RCC 7860 (cell line): ENCODE measurements around the gene TCF3.

ENCODE experiments used
- DNase-seq: peaks from one replicate; pipeline ENCODE4 v3.0.0-alpha.2; 2015; ENCODE audit warnings: low spot score
- FAIRE-seq: peaks from 2 replicates; lab custom pipeline; 2012; peaks lifted over from hg19 to GRCh38; lab: Jason Lieb, UNC

The TCF3 gene

DNA sequence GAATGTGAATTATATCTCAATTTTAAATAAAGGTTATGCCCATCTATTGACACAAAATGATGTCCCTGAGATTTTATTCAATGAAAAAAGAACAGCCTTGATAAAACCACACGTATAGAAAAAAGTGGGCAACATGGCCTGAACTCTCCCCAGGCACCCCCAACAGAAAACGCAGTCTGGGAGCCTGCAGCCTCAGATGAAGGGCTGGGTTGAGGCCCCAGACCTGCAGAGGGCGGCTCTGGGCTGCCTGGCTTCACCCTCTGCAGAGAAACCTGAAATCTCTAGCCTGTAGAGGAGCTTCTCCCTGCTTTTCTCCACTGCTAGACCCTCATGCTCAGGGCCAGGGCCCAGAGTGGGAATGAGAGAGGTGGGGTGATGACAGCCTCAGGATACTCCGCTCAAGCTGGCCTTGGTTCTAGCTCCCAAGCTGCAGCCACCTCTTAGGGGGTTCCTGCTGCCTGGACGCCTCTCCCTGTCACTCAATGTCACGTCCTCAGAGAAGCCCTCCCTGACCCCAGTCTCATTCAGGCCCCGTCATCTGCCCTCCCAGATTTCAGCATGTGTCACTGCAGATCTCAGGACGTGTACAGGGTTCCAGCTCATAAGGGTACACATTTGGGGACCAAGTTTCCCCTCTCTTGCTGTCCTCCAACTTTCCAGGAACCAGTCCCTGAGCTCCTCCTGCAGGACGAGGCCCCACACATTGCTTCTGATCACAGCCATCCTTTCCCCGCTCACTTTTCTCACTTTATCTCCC is 61.6 kb downstream of the TCF3 start:
- no peak for DNase-seq
- no peak for FAIRE-seq

DNA sequence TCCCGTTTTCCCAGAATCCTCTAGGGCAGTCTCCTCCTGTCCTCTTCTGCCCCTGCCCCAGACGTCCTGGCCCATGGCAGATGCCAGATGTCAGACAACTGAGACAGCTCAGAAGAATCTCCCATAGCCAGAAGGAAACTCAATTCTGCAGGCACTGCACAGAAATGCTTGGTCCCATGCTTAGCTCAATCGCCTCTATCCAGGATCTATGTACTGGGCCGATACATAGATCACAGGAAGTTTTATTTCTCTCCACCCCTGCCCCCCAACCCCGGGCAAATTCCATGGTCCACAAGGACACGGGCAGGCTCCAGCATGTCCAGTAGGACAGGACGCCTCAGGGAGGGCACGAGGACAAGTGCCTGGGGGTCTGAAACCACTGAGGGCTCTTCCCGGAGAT is 64.5 kb downstream of the TCF3 start:
- no peak for DNase-seq
- FAIRE-seq = no peak

DNA sequence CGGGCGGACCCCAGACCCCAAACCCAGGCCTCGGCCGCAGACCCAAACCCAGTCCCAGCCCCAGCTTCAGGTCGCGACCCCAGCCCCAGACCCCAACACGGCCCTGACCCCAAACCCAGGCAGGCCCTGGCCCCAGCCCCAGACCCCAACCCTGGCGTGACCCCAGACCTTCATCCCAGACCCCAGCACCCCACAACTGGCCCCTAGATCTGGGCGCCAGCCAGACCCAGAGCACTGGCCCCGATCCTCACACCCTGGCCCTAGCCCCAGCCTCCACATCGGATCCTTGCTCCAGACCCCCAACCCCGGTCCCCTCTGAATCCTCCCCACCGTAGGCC is 67.2 kb downstream of the TCF3 start:
- FAIRE-seq (no peak), DNase-seq (no peak)

DNA sequence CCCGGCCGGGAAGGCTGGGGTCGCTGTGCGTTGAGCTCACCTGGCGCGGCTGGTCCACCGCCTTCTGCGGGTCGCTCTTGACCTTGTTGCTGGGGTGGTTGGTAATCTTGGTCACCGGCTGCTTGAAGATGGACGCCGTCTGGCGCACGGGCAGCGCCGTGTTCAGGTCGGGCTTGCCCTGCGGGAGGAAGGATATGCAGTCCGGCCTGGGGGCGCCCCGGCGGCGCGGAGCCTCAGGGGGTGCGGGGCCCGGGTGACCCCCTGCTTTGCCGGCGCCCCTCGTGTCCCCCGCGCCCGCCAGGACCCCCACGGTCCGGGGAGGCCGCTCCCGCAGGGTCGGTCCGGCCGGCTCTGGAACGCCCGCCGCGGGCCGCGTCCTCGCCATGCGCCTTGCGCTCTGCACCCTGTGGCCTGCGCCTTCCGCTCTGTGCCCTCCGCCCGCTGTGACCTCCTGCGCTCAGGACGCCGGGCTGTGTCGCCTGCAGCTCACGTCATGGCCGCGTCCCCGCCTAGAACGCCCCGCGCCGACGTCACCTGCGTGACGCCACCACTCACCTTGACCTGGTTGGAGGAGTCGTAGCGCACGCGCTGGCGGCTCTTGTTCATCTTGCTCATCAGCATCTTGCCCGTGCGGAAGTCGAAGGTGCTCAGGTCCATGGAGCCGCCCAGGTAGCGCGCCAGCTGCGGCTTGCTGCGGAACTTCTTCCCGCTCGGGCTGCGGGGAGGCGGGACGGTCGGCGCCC is 67.7 kb downstream of the TCF3 start:
- DNase-seq = no peak
- FAIRE-seq = no peak

DNA sequence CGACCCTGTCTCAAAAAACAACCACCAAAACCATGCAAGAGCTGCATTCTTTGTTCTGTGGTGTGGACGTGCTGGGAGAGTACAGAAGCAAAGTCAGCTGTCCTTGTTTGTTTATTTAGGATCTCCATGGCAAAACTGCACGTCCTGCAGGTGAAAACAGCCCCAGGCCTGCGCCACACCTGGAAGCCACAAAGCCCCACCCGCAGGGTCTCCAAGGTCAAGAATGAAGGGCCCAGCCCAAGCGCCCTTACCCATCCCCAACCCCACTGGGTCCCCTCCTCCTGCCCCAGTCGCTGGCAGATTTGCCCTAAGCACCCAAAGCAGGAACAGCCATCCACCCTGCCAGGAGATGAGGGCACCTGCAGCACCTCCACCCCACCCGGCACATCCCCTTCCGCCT is 70.2 kb downstream of the TCF3 start:
- DNase-seq (no peak), FAIRE-seq (no peak)

DNA sequence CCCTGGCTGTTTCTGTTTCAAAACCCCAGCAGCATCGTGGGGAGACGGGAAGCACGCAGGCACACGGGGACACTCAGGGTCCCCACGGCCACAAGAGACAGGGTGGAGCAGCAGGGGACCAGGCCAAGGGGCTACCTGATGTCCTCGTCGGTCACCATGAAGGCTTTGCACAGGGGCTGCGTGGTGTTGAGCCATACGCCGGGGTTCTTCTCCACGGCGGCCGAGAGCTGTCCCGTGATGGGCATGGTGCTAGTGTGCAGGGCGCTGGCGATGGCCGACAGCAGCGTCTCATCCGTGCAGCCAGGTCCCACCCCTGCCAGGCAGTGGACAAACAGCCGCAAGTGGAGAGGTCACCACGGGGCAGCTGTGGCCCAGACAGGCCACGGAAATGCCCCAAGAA is 71.5 kb downstream of the TCF3 start:
- no peak for DNase-seq
- no peak for FAIRE-seq

DNA sequence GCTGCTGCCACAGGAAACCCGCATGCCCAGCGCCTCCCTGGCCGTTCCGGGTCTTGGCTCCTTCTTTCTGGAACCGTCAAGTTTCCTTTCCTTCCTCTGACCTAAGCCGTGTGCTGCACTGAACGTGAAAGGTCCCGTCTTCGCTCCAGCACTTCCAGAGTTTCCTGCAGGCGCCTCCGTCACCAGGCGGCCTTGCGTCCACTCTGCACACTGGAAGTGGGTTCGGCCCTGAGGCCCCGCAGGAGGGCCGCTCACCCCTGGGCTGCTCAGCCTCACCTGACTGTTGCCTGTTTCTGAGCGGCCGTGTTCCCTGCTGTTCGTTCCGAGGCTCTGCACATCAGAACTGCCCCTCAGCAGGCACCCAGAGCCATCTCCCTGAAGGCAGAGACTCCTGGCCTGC is 72.0 kb downstream of the TCF3 start:
- DNase-seq (no peak), FAIRE-seq (no peak)

DNA sequence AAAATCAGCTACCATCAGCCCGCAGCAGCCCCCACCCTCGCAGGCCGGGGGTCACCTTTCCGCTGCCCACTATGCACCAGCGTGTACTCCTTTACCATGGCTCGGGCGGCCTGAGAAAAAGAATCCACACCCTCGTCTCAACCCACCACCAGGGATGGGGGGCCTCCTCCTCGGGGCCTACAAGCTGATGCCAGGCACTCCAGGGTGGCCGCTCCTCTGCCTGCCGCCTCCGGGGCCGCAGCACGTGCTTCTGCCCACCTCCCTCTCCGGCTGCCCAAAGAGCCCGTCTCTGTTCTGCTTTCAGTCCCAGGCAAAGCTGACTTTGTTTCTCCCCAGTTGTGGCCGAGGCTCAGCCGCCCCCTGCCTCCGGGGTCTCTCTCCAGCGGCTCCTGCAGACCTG is 73.2 kb downstream of the TCF3 start:
- no peak for DNase-seq
- no peak for FAIRE-seq

DNA sequence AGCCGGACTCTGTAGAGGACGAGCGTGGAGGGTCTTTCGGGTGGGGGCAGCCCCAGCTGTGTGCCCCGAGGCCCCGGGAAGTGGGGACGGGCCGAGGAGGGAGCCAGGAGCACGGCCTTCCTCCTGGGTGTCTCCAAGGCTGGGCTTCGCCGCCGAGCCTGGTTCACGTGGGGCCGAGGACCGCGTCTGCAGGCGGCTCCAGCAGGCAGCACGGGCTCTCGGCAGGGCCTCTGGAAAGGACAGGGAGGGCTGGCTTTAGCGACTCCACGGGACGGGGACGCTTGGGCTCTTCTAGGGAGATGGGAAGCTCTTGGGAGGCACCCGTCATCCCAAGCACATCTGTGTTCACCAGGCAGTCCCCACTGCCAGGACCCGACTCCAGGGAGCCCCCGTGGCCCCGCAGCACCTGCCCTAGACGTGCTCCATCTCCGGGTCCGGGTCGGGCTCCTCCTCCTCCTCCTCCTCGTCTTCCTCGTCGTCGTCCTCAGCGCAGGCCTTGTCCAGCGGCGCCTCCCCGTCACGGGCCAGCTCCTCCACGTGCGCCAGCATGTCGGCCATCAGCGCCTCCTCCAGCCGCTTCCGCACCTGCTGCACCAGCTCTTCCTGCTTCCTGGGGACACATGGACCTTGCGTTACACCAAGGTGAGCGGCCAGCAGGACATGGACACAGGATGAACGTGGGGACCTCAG is 74.3 kb downstream of the TCF3 start:
- FAIRE-seq = no peak

DNA sequence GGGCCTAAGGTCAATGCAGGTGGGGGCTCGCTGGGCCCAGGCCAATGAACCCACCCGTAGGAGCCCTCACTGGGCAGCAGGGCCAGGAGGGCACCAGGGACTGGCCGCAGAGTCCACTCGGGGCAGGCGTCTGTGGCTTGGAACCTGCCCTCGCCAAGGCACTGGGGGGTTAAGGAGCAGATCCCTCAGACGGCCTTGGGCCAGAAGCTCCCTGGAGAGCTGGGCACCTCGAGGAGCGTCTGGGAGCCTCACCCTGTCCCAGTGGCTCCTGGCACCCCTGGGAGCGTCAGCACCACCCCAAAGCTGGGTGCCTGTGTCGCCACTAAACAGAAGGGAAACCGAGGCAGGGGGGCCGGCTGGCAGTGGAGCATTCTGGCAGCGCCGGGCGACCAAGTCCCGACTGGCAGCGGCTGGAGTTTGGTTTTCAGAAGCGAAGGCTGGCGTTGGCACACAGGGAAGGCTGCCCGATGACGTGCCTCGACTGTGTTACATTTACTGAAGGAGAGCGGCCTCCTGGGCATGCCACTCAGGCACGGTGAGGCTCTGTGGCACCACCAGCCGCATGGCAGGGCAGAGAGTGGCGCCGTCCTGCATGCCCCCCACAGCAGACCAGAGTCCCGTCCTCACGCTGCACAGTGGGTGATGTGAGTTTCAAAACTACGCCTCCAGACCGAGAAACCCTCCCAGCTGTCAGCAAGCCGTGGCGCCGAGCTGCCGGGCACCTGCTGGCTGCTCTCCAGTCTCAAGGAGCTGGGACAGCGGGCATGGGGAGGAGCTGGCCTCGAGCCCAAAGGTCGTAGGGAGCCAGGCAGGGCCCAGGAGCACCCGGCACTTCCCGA is 75.1 kb downstream of the TCF3 start:
- no peak for FAIRE-seq

More for the DNA sequence above, 74.3 kb downstream of the TCF3 start:
- no peak for DNase-seq

DNA sequence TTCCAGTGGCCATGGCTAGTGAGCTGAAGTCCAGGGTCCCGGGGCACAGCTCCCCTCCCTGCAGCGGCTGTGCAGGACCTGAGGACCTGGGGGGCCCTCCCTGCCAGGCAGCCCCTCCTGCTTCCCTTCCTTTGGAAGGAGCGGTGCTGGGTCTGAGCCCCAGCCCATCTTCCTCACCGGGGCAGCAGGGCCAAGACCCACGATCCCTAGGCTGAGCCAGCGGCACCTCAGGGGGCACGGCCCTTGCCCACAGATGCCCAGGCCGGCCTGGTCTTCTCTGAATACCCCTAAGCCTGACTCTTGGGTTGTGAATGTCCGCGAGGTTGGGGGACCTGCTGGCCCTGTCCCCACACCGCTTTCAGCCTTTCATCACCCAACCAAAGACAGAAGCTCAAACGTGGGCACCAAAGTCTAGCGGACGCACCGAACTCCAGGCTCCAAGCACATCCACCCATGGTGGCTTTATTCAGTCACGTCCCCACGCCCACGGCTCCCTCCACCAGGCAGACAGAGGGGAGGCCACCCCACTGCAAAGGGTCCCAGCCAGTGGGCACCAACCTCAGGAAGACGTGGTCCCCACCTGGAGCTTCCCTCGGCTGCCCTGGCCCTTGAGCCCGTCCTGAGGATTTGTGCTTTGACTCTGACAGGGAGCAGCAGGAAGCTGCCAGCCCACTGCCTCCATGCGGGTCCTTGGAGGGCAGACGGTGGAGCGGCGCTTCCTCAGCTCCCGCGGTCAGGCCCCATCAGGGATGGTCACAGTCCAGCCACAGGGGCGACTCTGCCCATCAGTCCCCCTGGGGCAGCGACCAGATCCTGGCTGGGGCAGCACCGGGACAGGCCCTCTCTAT is 75.9 kb downstream of the TCF3 start:
- FAIRE-seq (no peak), DNase-seq (no peak)

More for the DNA sequence above, 75.1 kb downstream of the TCF3 start:
- no peak for DNase-seq

DNA sequence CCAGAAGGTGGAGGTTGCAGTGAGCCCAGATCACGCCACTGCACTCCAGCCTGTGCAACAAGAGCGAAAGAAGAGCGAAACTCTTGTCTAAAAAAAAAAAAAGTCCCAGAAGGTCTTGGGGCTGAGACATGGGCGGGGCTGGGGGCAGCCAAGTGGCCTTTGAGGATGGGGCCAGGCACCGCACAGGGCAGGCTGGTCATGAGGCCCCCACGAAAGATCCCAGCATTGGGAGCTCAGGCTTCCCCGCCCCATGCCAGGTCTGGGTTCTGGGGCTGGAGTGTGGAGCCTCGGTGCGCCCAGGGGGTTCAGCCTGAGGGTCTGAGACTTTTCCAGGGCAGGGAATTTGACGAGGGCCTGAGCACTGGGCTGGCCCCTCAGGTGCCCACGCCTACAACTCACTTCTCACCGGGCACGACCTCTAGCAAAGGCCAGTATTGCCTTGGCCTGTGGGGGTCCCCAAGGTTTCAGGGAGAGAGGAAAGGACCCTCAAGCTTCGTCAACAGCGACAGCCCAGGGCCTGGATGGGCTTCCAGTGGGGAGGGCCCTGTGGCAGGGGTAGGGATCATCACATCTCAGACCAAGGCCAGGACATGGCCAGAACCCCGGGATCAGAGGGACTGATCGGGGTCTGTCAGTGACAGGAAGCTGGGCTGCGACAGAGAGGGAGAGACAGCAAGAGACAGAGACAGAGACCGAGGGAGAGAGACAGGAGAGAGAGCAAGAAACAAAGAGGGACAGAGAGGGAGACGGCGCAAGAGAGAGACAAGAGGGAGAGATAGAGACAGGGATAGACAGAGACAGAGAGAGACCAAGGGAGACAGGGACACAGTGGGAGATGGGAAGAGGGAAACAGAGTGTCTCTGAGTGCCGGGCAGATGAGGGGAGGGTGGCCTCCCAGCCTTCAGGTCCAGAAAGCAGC is 76.8 kb downstream of the TCF3 start:
- DNase-seq (no peak), FAIRE-seq (no peak)

DNA sequence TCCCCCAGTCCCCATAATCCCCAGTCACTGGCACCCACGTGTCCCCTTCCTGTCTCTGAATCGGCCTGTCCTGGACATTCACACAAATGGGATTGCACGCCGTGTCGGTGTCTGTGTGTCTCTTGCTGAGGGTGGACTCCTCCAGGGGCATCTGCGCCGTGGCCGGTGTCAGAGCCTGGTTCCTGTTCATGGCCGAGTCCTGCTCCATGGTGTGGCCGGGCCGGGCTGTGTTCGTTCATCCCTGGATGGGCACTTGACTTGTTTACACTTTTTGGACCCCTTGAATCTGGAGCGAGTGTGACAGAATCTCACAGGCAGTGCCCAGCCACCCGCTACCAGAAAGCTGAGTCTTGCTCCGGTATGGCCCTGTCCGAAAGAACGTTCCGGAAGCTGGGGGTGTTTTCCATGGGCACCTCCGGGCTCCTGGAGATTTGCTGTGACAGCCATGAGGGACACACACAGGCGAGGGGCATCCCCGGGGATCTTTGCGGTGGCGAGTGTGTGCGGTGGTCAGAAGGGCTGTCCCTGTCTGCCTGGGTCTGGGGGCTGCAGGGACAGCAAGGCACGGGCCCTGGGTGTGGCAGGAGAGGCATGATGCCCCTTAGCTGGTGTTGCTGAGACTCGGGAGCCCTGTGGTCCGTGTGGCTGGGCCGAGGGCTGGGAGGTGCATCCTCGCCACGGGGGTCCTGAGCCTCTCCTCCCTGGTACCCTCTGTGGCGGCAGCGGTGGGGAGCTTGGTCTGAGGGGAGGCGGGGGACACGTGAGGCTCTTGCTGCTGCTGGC is 77.9 kb downstream of the TCF3 start:
- no peak for FAIRE-seq

DNA sequence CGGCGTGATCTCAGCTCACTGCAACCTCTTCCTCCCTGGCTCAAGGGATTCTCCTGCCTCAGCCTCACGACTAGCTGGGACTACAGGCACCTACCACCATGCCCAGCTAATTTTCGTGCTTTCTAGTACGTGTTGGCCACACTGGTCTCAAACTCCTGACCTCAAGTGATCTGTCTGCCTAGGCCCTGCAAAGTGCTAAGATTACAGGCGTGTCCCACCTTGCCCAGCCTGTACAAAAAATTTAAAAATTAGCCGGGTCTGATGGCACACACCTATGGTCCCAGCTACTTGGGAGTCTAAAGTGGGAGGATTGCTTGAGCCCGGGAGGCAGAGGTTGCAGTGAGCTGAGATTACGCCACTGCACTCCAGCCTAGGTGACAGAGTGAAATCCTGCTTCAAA is 79.6 kb downstream of the TCF3 start:
- DNase-seq (no peak), FAIRE-seq (no peak)

More for the DNA sequence above, 77.9 kb downstream of the TCF3 start:
- DNase-seq = no peak

DNA sequence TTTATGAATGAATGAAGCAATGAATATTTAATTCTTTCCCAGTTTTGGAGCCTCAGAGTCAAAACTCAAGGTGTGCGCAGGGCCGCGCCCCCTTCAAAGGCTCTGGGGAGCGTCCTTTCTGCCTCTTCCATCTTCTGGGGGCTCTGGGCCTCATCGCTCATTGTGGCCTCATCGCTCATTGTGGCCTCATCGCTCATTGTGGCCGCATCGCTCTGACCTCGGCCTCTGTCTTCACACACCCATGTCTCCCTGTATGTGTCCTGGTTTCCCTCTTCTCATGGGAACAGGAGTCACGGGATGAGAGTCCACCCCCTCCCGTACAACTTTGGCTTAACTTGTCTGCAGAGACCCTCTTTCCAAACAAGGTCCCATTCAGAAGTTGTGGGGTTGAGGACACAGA is 81.1 kb downstream of the TCF3 start:
- FAIRE-seq = no peak

DNA sequence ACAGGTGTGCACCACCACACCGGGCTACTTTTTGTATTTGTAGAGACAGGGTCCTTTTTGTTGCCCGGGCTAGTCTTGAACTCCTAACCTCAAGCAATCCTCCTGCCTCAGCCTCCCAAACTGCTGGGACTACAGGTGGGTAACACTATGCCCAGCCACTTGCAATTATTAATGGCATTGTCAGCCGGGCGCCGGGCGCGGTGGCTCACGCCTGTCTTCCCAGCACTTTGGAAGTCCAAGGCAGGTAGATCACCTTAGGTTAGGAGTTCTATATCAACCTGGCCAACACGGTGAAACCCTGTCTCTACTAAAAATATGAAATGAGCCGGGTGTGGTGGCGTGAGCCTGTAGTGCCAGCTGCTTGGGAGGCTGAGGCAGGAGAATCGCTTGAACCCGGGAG is 81.6 kb downstream of the TCF3 start:
- DNase-seq (no peak), FAIRE-seq (no peak)

More for the DNA sequence above, 81.1 kb downstream of the TCF3 start:
- DNase-seq = no peak

DNA sequence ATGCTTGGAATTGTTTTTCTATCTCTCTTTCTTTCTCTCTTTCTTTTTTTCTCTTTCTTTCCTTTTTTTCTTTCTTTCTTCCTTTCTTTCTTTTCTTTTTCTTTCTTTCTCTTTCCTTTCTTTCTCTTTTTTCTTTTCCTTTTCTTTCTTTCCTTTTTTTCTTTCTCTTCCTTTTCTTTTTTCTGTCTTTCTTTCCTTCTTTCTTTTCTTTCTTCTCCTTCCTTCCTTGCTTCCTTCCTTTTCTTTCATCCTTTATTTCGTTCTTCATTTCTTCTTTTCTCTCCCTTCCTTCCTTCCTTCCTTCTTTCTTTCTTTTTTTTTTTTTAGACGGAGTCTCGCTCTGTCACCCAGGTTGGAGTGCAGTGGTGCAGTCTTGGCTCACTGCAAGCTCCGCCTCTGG is 82.4 kb downstream of the TCF3 start:
- FAIRE-seq (no peak), DNase-seq (no peak)

DNA sequence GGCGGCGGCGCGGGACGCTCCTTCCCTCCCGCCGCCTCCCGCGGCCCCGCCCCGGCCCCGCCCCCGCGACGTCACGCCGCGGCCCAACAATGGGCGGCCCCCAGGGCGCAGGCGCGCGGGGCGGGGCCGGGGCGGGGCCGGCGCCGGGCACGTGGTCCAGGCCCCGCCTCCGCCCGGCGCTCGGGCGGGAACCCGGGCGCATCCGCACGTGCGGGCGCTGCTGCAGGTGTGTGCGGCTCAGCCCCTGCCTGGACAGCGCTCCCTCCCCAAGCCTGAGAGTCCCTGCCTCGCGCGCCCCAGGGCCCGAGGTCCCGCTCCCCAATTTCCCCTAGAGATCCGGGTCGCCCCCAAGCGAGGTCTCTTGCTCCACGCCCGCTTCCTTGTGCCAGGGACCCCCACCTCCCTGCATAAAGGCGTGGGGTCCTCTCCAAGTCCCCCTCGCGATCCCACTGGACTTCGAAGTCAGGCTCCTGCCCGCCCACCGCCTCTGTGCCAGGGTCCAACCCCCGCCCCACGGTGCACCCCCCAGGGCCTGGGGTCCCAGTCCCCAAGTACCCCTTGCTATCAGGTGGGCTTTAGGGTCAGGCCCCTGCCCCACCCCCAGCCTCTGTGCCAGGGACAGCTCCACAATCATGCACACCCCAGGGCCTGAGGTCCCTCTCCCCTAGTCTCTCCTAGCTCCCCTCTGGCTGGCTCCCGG is 83.9 kb downstream of the TCF3 start, which contains the start of gene MEX3D:
Gene MEX3D, minus strand, starts transcription at position 6 of the 700 bp plus-strand sequence. CDS start 267 bp downstream, outside the sequence.
- no peak for FAIRE-seq

More for the DNA sequence above, 83.9 kb downstream of the TCF3 start, which contains the start of gene MEX3D:
- DNase-seq = peak; percentile 16
